Activated CD8-positive, alpha-beta memory T cell treated with anti-CD3 and anti-CD28 coated beads, Interleukin-2, amount 50 U/mL, for 48 hours (primary cell): ENCODE measurements around the gene KISS1.

Experiments
- DNase-seq: peaks from one replicate; pipeline ENCODE4 v3.0.0-alpha.2; 2020

Gene KISS1

GRCh38 chr1:204217648-204218000 is 21.3 kb upstream of the KISS1 start:
- DNase-seq: no peak

DNA sequence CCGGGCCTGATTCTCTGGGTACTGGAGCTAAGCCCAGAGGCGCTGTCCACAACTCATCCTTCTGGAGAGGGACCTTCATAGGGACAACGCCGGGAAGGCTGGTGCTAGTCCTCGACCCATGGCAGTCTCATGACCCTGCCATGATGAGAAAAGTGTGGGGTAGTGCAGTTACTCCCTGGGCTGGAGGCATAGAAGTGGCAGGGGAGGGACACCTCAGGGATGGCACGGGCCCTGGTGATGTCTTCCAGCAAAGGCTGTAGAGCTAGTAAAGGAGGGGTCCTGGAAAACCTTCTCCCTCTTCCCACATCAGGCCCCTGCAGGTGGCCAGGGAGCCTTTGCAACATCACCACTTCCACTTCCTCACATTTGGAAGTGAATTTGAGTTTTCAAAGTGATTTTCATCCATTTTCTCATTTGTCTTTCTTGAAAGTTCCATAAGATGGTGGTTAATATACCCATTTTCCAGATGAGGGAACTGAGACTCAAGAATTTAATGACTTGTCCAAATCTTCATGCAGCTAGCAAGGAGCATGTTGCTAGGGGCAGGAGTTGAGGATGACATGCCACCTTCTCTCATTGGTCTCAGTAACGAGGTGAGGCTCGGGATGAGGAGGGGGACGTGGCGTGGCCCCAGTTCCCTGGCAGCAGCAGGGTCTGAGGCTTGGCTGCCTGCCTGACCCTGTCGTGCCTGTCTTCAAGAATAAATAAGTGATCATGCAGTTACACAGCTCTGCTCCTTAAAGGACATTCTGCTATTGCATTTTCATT is 20.8 kb upstream of the KISS1 start:
- no peak for DNase-seq

GRCh38 chr1:204216236-204216635 is 19.9 kb upstream of the KISS1 start:
- no peak for DNase-seq

GRCh38 chr1:204213668-204214662 is 17.7 kb upstream of the KISS1 start, which contains the start of gene GOLT1A:
Gene GOLT1A (minus strand): TSS chr1:204213988. CDS start chr1:204213906, 82 bp downstream.
- peak; percentile 71 for DNase-seq

DNA sequence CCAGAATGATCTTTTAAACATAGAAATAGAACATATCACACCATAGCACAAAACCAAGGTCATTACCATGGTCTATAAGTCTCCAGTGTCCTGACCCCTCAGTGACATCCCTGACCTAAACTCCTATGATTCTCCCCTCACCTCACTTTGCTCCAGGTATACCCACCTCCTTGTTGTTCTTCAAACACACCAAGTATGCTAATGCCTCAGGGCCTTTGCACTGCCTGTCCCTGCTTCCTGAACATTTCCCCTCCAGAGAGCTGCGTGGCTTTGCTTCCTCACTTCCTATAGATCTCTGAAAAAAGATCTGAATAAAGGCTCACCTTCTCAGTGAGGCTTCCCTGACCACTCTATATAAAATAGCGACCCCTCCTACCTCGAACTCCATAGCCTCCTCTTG is 16.4 kb upstream of the KISS1 start:
- no peak for DNase-seq

DNA sequence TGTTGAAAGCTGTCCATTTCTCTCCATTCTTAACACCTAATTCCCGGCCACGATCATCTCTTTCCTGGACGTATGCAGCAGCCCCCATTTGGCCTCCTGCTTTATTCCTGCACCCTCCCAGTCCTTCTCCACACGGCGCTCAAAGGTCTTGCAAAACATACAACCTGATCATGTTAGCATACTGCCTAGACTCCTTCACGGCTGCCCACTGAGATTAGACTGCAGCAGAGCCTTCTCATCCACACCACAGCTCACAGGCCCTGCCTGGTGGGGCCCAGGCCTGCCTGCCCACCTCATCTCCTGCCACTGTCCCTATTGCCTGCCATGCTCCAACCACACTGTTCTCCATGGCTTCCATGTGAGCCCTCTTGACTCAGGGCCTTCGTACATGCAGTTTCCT is 14.8 kb upstream of the KISS1 start:
- no peak for DNase-seq

- DNase-seq: peak; percentile 95
Measured at GRCh38 chr1:204207136-204207616, 10.9 kb upstream of the KISS1 start.

- no peak for DNase-seq
Measured at GRCh38 chr1:204206121-204206520, 9.8 kb upstream of the KISS1 start.

DNA sequence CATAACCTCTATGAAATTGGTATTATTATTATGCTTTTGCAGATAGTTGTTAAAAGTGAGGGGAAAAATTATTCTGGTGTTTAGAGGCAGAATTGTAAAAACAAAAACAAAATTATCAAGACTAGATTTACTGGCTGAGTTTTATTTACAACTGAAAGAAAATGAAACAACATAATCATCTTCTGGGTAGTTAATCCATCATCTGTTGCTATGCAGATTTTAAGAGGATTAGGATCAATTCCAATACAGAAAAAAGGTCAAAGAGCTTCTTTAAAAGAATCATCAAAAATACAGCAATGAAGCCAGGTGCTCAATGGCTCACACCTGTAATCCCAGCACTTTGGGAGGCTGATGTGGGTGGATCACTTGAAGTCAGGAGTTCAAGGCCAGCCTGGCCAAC is 9.2 kb upstream of the KISS1 start:
- no peak for DNase-seq

- no peak for DNase-seq
Measured at GRCh38 chr1:204204944-204205343, 8.7 kb upstream of the KISS1 start.

DNA sequence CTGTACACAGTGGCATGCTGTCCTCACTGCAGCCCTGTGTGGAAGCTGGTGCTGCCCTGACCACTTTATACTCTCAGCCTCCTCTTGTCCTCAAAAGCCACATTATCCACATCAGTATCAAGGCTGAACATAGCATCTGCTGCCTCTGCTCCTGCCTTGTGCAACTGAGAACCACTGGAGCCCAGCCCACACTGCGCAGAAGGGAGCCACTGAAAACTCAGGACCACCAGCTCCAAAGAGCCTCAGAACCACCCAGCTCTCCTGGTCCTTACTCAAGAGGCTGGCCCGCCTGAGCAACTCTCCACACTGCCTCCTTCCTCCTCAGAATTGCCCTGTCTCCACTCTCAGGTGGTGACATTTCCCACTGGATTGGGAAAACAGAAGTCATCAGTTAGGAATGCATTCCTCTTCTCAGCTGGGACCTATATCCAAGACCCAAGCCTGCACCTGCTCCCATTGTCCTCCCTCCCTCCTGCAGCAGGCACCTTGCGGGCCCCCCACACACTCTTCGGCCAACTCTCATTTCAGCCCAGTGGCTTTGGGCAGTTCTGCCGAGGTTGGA is 7.0 kb upstream of the KISS1 start:
- DNase-seq: no peak

- DNase-seq: no peak
Measured at GRCh38 chr1:204202481-204202880, 6.2 kb upstream of the KISS1 start.

GRCh38 chr1:204201348-204202040 is 5.2 kb upstream of the KISS1 start:
- DNase-seq: no peak

- no peak for DNase-seq
Measured at GRCh38 chr1:204199579-204199978, 3.3 kb upstream of the KISS1 start.

DNA sequence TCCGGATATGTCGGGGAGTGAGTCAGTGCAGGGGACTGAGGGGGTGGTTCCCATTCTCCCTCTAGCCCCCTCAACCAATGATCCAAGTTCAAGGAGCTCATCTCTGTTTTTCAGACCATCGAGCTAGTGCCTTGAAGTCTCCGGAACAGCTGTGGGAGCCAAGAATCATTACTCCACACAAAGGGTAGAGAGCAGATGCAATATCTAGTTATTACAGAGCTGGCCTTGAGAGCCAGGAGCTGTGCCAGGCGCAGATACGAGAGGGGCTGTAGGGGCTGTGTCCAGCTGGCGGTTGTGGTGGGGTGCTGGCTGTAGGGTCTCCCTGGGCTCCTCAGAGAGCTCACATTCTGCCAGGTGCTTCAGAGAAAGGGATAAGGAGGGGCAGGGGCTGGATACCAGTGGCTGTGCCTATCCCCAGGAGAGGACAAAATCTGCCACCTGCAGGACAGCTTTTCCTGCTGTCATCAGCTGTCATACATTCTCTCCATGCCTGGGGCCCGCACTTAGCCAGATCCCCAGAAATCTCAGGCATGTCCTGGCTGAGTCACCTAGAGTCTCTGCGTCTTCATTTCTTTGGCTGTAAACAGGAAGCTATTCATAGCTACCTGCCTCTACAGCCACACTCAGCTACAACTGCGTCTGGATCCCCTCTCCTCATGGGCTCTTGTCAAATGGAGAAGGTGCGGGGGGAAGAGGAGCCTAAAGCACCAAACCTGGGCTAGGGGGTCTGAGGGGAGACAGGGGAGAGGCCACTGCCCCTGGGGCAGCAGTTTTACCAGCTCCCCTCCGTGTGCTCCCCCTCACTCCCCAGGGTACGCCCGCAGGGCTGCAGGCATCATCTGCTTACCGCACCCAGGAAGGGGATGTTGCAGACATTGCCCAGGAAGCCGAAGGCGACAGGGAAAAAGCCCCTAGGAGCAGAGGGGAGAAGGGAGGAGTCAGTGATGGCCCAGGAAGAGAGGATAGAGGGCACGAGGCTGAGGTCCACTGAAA is 2.4 kb upstream of the KISS1 start:
- no peak for DNase-seq

DNA sequence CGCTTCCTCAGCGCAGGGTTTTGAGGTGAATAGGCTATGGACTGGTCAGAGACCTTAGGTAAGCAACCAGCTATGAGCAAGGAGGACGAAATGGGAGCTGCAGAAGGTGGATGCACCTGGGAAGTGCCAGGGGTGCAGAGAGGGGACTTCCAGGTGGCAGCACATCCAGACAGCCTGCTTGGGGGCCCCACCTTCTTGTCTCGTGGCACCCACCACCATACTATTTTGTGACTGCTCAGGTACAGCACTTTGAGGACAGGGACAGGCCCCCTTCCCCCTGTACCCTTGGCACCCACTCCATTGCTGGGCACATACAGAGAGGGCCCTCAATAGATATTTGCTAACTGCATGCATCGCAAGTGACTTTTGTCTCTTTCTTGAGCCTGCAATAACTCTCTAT is 777 bp upstream of the KISS1 start:
- no peak for DNase-seq

GRCh38 chr1:204194771-204195170 is 1.5 kb downstream of the KISS1 start:
- no peak for DNase-seq

DNA sequence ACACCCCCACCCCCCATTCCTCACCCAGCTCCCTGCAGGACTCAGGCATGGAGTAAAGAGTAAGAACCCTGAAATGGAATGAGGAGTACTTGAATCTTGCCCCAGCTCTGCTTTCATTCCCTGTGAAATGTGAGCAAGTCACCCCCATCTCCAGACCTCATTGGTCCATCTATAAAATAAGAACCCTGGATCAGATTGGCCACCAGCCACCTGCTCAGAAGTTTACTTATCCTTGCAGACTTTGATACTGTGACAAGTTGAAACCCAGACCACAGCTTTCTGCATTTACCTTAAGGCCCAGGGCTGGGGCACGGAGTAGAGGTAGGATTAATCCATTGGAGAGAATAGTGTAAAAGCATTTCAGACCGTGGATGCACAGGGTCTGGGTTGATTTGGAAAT is 2.2 kb downstream of the KISS1 start:
- DNase-seq: no peak

DNA sequence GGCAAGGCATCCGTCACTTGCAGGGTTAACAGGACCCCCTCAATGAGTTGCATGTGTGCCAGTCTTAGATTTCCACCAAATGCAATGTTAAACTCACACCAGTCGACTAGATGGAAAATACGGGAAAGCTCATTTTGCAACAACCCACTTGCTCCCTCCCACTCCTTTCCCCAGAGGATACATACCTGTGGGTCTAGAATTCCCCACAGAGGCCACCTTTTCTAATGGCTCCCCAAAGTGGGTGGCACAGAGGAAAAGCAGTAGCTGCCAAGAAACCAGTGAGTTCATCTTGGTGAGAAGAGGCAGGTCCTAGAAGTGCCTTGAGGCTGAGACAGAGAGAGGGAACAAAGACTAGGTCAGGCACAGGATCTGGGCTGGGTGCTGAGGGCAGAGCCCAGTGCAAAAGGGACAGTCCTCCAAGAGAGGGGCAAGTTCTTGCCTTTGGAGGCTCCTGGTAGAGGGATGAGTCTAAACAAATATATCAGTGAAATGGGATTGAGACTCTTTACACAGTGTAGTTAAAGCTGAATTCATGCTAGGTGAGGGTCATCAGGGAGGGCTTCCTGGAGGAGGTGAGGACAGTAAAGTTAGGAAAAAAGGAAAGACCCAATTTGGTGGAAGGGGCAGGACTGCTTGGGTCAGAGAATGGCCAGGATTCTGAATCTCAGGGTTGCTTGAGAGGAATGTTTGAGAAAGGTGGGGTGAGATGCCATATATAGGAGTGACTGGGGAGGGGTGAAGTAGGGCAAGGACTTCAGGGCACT is 3.5 kb downstream of the KISS1 start:
- no peak for DNase-seq

- DNase-seq: no peak
Measured at GRCh38 chr1:204192046-204192445, 4.2 kb downstream of the KISS1 start.

GRCh38 chr1:204191456-204191855 is 4.8 kb downstream of the KISS1 start:
- no peak for DNase-seq
